HUES64 (cell line): Measurements from ENCODE around the gene ADGRG3.

Experiments used
- H3K27ac ChIP-seq: 2 replicates; pipeline ENCODE4 v1.7.0; 2013; ENCODE audit warnings: low read depth, low read length, inconsistent platforms
- H3K27me3 ChIP-seq: 2 replicates; pipeline ENCODE4 v1.6.1; 2013; ENCODE audit warnings: mild to moderate bottlenecking, low read length; ENCODE audit not compliant: insufficient read depth
- H3K36me3 ChIP-seq: 2 replicates; pipeline ENCODE4 v1.6.1; 2013; ENCODE audit warnings: mild to moderate bottlenecking, low read length; ENCODE audit not compliant: insufficient read depth
- H3K4me1 ChIP-seq: 2 replicates; pipeline ENCODE4 v1.6.1; 2013; ENCODE audit warnings: mild to moderate bottlenecking, low read length, moderate library complexity; ENCODE audit not compliant: insufficient read depth
- H3K4me3 ChIP-seq: 2 replicates; pipeline ENCODE4 v1.5.1; 2013; ENCODE audit warnings: mild to moderate bottlenecking, low read length, moderate library complexity
- H3K9ac ChIP-seq: 2 replicates; pipeline ENCODE4 v1.6.1; 2013; ENCODE audit warnings: mild to moderate bottlenecking, low read depth, low read length
- H3K9me3 ChIP-seq: 2 replicates; pipeline ENCODE4 v1.6.1; 2013; ENCODE audit warnings: low read depth, low read length; ENCODE audit not compliant: insufficient read depth
- WGBS: fragments of 150-250, 120-280 bp; methylation state at CpG from one replicate; pipeline ENCODE4 v1.1.7; 2013; ENCODE audit warnings: missing lambda C conversion rate; 5-methylcytosine and 5-hydroxymethylcytosine counted together

Gene ADGRG3

DNA sequence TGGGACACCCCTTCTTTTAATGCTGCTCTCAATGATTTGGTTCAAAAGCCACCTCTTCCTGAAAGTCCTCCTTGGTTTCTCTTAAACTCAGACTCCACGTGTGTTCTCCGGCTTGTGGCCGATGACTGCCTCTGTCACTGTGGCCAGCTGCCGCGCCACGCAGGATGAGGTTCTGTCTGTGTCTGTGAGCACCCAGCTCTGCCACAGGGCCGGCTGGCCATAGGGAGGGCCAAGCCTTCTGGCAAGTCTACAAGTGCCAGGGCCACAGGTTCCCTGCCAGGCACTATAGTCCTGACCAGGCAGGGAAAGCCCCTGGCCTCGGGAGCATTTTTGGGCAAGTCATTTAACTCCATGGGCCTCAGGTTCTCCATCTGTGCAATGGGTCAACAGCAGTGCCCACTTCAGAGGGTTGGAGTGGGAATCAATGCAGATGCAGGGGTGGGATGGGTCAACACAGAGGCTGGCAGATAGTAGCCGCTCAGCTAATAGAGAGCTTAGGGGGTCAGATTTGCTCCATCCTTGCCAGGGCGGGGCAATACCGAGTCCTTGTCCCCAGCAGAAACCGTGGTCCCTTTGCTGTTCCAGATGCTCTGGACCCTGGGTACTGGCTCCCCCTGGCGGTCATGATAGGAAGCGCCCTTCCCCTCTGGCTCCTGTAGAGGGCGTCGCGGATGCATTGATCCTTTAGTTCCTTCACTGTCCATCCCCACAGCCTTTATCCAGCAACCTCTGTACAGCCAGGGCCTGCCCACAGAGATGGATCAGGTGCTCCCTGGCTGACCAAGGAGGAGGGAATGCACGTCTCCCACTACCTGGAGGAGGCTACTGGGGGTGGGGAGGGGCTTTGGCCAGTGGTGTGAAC lies 19.3 kb upstream of the ADGRG3 start:
- H3K9ac ChIP-seq, result no peak overlapping the region
- no peaks in the 10 kb centered on the region for H3K27me3 ChIP-seq
- H3K4me1 ChIP-seq, result no peaks in the 10 kb centered on the region
- no peaks in the 10 kb centered on the region for H3K36me3 ChIP-seq
- H3K27ac ChIP-seq, result no peak overlapping the region
- WGBS, result 44% methylated on average over 18 of the region's 18 CpGs
- H3K9me3 ChIP-seq, result no peaks in the 10 kb centered on the region
- H3K4me3 ChIP-seq, result no peak overlapping the region

DNA sequence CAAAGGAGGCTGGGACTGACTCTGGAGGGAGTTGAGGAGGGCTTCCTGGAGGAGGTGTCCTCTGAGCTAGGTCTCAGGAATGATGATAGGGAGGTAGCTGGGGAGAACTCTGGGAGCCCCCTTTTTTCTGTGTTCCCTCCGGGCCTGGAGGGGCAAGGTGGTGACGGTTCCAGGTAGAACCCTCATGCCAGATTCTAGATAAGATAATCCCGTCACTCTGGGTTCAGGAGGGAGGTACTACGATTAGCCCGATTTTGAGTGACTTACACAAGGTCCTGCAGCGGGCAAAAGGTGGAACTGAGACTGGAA lies 18.7 kb upstream of the ADGRG3 start:
- Histone ChIP-seq H3K4me3 (no peak overlapping the region), H3K27me3 (no peaks in the 10 kb centered on the region), H3K36me3 (no peaks in the 10 kb centered on the region), H3K27ac (no peak overlapping the region), H3K4me1 (no peaks in the 10 kb centered on the region), H3K9ac (no peak overlapping the region), H3K9me3 (no peaks in the 10 kb centered on the region)
- 94% methylated on average over 6 of the region's 6 CpGs for WGBS

GRCh38 chr16:57649846-57650245 lies 18.3 kb upstream of the ADGRG3 start:
- Histone ChIP-seq H3K4me1 (no peaks in the 10 kb centered on the region), H3K36me3 (no peaks in the 10 kb centered on the region), H3K4me3 (no peak overlapping the region), H3K9me3 (no peaks in the 10 kb centered on the region), H3K9ac (no peak overlapping the region), H3K27me3 (no peaks in the 10 kb centered on the region), H3K27ac (no peak overlapping the region)
- WGBS, result 93% methylated on average over 7 of the region's 7 CpGs

DNA sequence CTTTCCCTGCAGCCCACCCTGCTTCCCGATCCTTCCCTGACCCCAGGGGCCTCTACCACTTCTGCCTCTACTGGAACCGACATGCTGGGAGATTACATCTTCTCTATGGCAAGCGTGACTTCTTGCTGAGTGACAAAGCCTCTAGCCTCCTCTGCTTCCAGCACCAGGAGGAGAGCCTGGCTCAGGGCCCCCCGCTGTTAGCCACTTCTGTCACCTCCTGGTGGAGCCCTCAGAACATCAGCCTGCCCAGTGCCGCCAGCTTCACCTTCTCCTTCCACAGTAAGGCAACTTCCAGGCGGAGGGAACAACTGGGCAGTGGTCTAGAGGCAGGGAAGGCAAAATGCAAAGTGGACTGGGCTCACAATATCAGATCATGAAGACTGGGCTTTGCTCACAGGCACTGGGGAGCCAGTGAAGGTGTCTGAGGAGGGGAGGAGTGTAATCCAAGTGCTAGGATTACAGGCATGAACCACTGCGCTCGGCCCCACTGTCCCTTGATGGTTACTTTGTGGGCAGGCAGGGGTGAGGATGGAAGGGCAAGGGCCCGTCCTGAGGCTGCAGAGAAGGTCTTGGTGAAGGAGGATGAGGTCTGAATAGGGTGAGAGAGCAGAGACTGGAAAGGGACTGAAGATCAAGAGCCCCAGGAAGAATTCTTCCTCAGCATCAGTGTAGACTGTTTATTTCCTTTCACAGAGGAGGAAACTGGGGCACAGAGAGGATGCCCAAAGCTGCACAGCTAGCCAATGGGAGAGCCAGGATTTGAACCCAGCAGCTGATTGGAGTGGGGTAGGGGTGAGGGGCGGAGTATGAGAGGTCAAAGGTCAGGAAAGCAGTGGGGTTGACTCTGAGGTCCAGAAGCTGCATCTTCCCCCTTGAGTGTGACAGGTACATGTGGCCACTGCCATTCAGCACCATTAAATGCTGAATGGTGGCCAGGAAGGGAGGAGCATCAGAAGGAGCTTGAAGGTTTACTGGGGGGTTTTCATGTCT lies 16.5 kb upstream of the ADGRG3 start:
- no peak overlapping the region for H3K27ac ChIP-seq
- H3K9ac ChIP-seq, result no peak overlapping the region
- no peaks in the 10 kb centered on the region for H3K4me1 ChIP-seq
- no peaks in the 10 kb centered on the region for H3K9me3 ChIP-seq
- H3K36me3 ChIP-seq, result no peaks in the 10 kb centered on the region
- 84% methylated on average over 10 of the region's 10 CpGs for WGBS
- H3K4me3 ChIP-seq, result no peak overlapping the region
- H3K27me3 ChIP-seq, result no peaks in the 10 kb centered on the region

DNA sequence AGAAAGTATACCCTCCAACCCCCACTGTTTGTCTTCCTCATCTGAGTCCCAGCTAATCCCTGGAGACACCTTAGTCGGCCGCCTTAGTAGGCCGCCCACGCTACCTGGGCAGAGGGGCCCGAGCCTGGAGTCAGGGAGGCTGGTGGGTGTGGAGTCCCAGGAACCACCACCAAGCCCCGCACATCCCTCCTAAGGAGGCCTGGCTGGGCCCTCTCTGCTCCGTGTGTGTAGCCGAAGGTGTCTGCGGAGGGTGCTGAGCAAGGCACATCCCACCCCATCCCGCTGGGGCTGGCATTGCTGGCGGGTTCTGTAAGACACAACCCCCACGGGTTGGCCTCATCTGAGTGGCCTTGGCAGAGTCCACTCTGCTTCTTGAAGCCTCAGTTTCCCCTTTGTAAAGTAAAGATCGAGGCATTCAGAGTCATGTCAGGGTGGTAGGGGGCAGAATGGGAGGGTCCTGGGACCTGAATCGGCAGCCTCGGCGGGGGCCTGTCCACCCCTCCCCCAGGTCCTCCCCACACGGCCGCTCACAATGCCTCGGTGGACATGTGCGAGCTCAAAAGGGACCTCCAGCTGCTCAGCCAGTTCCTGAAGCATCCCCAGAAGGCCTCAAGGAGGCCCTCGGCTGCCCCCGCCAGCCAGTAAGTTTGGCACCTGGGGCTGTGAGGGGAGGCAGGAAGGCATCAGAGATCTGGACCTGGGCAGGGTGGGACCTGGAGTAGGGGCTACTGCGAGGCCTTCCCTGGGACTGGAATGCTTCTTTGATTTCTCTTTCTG lies 15.2 kb upstream of the ADGRG3 start:
- H3K27ac ChIP-seq, result no peak overlapping the region
- no peaks in the 10 kb centered on the region for H3K27me3 ChIP-seq
- WGBS, result 93% methylated on average over 23 of the region's 23 CpGs
- H3K9ac ChIP-seq, result no peak overlapping the region
- H3K4me3 ChIP-seq, result no peak overlapping the region
- H3K4me1 ChIP-seq, result no peaks in the 10 kb centered on the region
- no peaks in the 10 kb centered on the region for H3K9me3 ChIP-seq
- no peaks in the 10 kb centered on the region for H3K36me3 ChIP-seq

DNA sequence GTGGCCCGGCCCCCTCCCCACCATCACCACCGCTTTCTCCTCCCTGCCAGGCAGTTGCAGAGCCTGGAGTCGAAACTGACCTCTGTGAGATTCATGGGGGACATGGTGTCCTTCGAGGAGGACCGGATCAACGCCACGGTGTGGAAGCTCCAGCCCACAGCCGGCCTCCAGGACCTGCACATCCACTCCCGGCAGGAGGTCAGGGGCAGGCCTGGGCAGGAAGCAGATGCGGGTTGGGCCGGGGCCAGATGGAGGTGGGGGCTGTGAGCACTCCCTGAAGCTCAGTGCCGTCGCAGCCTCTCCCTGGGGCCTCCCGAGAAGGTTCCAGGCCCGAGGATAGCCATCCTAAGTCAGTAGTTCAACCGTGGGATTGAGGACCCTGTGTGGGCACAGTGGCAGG lies 14.2 kb upstream of the ADGRG3 start:
- no peaks in the 10 kb centered on the region for H3K9me3 ChIP-seq
- no peak overlapping the region for H3K27ac ChIP-seq
- no peaks in the 10 kb centered on the region for H3K27me3 ChIP-seq
- H3K36me3 ChIP-seq, result no peaks in the 10 kb centered on the region
- no peaks in the 10 kb centered on the region for H3K4me1 ChIP-seq
- no peak overlapping the region for H3K4me3 ChIP-seq
- 77% methylated on average over 16 of the region's 16 CpGs for WGBS
- H3K9ac ChIP-seq, result no peak overlapping the region

GRCh38 chr16:57656342-57656955 lies 11.7 kb upstream of the ADGRG3 start:
- 89% methylated on average over 11 of the region's 11 CpGs for WGBS
- Histone ChIP-seq H3K36me3 (no peaks in the 10 kb centered on the region), H3K9me3 (no peaks in the 10 kb centered on the region), H3K9ac (no peak overlapping the region), H3K27me3 (no peaks in the 10 kb centered on the region), H3K27ac (no peak overlapping the region), H3K4me3 (no peak overlapping the region), H3K4me1 (no peaks in the 10 kb centered on the region)

DNA sequence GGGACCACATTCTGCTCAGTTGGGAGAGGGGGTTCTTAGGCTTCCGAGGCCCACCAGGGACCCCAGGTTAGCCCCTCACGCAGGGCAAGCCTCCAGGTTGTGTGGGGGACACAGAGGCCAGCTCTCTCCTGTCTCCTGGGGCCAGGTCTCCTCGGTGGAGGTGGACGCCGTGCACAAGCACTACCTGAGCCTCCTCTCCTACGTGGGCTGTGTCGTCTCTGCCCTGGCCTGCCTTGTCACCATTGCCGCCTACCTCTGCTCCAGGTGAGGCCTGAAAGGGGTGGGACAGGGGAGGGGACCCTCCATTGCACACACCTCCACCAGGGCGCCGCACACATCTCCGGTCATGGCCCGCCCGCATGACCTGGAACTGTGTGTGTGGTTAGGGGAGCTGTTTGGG lies 10.9 kb upstream of the ADGRG3 start:
- no peaks in the 10 kb centered on the region for H3K27me3 ChIP-seq
- H3K4me1 ChIP-seq, result no peaks in the 10 kb centered on the region
- no peak overlapping the region for H3K9ac ChIP-seq
- WGBS, result 93% methylated on average over 13 of the region's 13 CpGs
- no peaks in the 10 kb centered on the region for H3K36me3 ChIP-seq
- no peak overlapping the region for H3K27ac ChIP-seq
- H3K4me3 ChIP-seq, result no peak overlapping the region
- H3K9me3 ChIP-seq, result no peaks in the 10 kb centered on the region

DNA sequence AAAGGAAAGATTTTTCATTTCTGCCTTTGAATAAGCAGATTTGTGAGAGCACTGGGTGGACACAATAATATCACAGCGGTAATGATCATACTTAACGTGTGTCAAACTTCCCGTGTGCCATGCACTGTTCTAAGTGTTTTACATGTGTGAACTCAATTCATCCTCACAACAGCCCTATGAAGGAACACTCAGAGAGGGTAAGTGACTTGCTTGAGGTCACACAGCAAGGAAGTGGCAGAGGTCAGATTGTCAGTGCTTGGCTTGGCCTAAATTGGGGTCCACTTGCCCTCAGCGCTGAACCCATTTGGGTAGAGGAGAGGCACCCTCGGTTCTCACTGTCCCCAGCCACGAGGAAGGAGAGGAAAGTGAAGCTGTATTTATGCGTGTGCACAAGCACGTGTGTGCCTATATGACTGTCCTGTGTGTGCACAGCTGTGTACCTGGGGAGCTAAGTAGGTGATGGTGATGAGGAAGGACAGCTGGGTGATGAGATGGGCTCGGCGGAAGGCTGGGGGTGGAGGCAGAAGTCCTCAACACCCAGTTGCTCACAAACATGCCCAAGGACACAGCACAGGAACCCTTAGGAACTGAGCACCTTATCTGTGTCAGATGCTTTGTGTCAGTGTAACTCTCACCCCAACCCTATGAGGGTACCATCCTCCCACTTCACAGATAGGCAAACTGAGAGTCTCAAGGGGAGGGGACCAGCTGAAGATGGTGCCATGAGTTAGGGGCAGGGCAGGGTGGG lies 9.8 kb upstream of the ADGRG3 start:
- H3K27ac ChIP-seq, result no peak overlapping the region
- H3K36me3 ChIP-seq, result no peaks in the 10 kb centered on the region
- WGBS, result 90% methylated on average over 10 of the region's 10 CpGs

GRCh38 chr16:57658878-57659674 lies 9.0 kb upstream of the ADGRG3 start:
- Histone ChIP-seq H3K4me3 (no peak overlapping the region), H3K27me3 (no peaks in the 10 kb centered on the region), H3K36me3 (no peaks in the 10 kb centered on the region), H3K9me3 (no peaks in the 10 kb centered on the region), H3K9ac (no peak overlapping the region), H3K4me1 (no peaks in the 10 kb centered on the region), H3K27ac (no peak overlapping the region)
- WGBS, result 89% methylated on average over 19 of the region's 19 CpGs

More for the DNA sequence above, 9.8 kb upstream of the ADGRG3 start:
- no peaks in the 10 kb centered on the region for H3K9me3 ChIP-seq
- H3K4me1 ChIP-seq, result no peaks in the 10 kb centered on the region
- no peak overlapping the region for H3K9ac ChIP-seq
- no peak overlapping the region for H3K4me3 ChIP-seq
- no peaks in the 10 kb centered on the region for H3K27me3 ChIP-seq
